Measurements from ENCODE around the gene SAMD3. TPM values are rescaled to one million over a fixed set of nuclear protein-coding genes. Genes with fewer than 3 reads are reported as not detected.
"Not testable (repeated sequence)": the region's sequence is repeated elsewhere in the genome, so short reads cannot be mapped to it uniquely, and the experiment has no call there.

Gene SAMD3
- total RNA-seq, 8 experiments from 2014 or later, result 0.05 to 2.6 (median 0.55) TPM

DNA sequence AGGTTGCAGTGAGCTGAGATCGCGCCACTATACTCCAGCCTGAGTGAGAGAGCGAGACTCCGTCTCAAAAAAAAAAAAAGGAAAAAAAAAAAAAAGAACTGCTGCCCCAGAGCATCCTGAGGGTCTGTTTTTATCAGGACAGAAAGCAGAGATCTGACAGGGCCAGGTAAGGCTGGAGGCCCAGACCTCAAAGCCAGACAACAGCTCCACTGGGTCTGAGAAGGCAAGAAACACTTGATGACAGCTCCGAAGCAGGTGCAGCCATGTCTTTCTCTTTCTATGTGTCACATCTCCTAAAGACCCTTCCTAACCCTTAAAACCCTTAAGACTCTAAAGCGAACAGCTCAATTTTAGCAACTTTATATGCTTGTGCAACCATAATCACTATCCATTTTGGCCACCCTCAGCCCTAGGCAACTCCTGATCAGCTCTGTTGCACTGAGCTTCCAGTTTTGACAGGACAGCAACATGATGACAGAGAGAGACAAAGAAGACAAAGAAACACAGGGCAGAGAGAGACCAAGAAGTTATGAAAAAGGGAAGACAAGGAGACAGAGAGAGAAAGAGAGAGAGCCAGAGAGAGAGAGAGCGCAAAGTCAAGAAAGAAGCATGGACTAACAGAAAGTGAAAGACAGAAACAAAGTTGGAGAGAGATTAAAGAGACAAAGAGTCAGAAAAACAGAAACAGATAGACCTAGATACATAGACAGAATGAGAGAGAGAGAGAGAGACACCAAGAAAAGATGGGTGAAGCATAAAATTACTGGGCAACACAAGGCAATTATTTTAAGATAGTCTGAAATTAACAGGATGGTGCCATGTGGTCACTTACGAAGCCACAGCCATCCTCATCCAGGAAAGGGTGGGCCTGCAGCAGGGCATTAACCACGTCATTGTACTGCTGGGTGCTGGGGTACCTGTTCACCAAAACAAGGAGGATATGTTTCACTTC lies 39.2 kb downstream of the SAMD3 start:
- H3K27ac ChIP-seq, result no peak overlapping the region
- in situ Hi-C loops (cut with MboI; ENCODE audit: low pct_unique_long_range_greater_than_20kb in 2 of 9, low sequenced_read_pairs in 9 of 9, unreplicated experiment in 9 of 9), result no loop called here
- no peaks in the 10 kb centered on the region for H3K4me1 ChIP-seq (replicated peaks in 1 of 2)
- no peak overlapping the region for H3K4me3 ChIP-seq
- 70 to 100% (median 89%) methylated on average over 2 to 9 of the region's 9 CpGs for WGBS, 10 experiments
- ATAC-seq (replicated peaks in 6 of 8), result no peak

DNA sequence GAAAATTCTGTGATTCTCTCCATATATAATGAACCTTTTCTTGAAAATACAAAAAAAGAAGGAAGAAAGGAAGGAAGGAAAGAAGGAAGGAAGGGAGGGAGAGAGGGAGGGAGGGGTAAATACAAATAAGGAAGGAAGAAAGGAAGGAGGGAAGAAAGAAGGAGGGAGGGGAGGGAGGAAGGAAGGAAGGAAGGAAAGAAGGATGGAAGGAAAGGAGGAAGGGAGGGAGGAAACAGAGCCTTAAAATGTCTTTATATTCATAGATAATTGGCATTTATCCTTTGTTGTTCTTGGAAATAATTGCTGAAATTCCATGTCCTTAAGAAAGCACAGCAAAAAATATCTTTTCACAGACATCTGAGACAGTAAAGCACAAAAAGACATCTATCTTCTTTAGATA lies 40.3 kb downstream of the SAMD3 start:
- H3K4me3 ChIP-seq, result no peak overlapping the region
- ATAC-seq (replicated peaks in 6 of 8), result no peak
- in situ Hi-C loops (cut with MboI; ENCODE audit: low pct_unique_long_range_greater_than_20kb in 2 of 9, low sequenced_read_pairs in 9 of 9, unreplicated experiment in 9 of 9), result no loop called here

DNA sequence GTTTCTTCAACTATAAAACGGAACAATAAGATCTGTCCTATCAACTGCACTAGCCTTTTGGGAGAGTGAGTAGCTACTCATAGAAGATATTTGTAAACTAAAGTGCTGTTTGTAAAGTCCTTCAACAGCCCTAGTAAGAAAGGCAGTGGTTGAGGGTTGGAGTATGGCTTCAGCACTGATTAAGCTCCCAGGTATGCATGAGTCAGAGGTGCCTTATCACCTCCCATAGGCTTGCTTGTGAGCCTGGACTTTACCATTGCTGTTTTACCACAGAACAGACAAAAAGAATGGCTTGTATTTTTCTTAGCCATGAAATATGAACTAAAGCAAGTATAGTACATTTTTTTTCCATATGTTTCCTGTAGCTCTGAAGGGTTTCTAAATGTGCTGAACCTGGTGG lies 44.1 kb downstream of the SAMD3 start:
- in situ Hi-C loops (cut with MboI; ENCODE audit: low pct_unique_long_range_greater_than_20kb in 2 of 9, low sequenced_read_pairs in 9 of 9, unreplicated experiment in 9 of 9), result no loop called here
- 50 to 100% (median 100%) methylated on average over 1 of the region's 1 CpG; no CpG with 5 or more reads in 5 of the 10 experiments for WGBS, 10 experiments
- H3K27ac ChIP-seq, result no peak overlapping the region
- no peak overlapping the region for H3K4me3 ChIP-seq
- ATAC-seq (replicated peaks in 6 of 8), result peak in 2 of 8 experiments; percentile 33 to 63
- no peaks in the 10 kb centered on the region for H3K4me1 ChIP-seq (replicated peaks in 1 of 2)

More for the DNA sequence above, 40.3 kb downstream of the SAMD3 start:
- Histone ChIP-seq H3K4me1 (replicated peaks in 1 of 2) (no peaks in the 10 kb centered on the region), H3K27ac (no peak overlapping the region)

DNA sequence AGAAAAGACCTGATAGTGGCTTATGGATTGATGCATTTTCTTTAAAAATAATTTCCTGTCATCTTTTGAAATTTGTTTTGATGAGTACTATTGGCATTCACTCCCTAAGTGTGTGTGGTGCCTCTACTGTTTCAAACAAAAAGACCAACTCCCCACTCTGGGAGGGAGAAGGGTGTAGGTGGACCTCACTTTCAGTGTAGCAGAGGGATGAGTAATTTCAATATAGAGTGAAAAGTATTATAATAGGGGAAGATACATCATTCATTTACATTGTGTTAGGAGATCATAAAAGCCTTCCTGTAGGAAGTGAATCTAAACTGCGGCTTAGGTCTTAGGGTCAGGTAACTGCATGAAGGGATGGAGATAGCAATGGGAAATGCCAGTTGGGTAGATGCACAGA lies 46.4 kb downstream of the SAMD3 start:
- Histone ChIP-seq H3K4me3 (no peak overlapping the region), H3K4me1 (replicated peaks in 1 of 2) (no peaks in the 10 kb centered on the region), H3K27ac (no peak overlapping the region)
- no peak for ATAC-seq (replicated peaks in 6 of 8)
- WGBS, 10 experiments, result 86 to 100% (median 100%) methylated on average over 1 of the region's 1 CpG; no CpG with 5 or more reads in 3 of the 10 experiments
- in situ Hi-C loops (cut with MboI; ENCODE audit: low pct_unique_long_range_greater_than_20kb in 2 of 9, low sequenced_read_pairs in 9 of 9, unreplicated experiment in 9 of 9), result no loop called here

DNA sequence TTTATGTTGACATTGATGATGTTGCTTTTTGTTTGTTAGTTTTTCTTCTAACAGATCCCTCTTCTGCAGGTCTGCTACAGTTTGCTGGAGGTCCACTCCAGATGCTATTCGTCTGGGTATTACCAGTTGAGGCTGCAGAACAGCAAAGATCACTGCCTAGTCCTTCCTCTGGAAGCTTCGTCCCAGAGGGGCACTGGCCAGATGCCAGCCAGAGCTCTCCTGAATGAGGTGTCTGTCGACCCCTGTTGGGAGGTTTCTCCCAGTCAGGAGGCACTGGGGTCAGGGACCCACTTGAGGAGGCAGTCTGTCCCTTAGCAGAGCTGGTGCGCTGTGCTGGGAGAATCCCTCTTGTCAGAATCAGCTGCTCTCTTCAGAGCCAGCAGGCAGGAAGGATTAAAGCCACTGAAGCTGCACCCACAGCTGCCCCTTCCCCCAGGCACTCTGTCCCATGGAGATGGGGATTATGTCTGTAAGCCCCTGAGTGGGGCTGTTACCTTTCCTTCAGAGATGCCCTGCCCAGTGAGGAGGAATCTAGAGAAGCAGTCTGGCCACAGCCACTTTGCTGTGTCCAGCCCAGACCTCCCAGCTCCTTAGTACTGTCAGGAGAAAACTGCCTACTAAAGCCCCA lies 49.3 kb downstream of the SAMD3 start:
- in situ Hi-C loops (cut with MboI; ENCODE audit: low pct_unique_long_range_greater_than_20kb in 2 of 9, low sequenced_read_pairs in 9 of 9, unreplicated experiment in 9 of 9); H3K4me3 ChIP-seq; ATAC-seq (replicated peaks in 6 of 8); H3K27ac ChIP-seq; H3K4me1 ChIP-seq (replicated peaks in 1 of 2): not testable (repeated sequence)
- WGBS, 10 experiments, result 0 to 80% (median 60%) methylated on average over 1 to 3 of the region's 4 CpGs; no CpG with 5 or more reads in 3 of the 10 experiments

DNA sequence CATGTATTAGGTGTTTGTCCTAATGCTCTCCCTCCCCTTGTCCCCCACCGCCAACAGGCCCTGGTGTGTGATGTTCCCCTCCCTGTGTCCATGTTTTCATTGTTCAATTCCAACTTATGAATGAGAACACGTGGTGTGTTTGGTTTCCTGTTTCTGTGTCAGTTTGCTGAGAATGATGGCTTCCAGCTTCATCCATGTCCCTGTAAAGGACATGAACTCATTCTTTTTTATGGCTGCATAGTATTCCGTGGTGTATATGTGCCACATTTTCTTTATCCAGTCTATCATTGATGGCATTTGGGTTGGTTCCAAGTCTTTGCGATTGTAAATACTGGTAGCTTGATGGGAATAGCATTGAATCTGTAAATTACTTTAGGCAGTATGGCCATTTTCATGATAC lies 52.6 kb downstream of the SAMD3 start:
- ATAC-seq (replicated peaks in 6 of 8); H3K4me1 ChIP-seq (replicated peaks in 1 of 2); H3K27ac ChIP-seq; H3K4me3 ChIP-seq; in situ Hi-C loops (cut with MboI; ENCODE audit: low pct_unique_long_range_greater_than_20kb in 2 of 9, low sequenced_read_pairs in 9 of 9, unreplicated experiment in 9 of 9): not testable (repeated sequence)
- 65 to 100% (median 82%) methylated on average over 1 to 4 of the region's 4 CpGs; no CpG with 5 or more reads in 3 of the 10 experiments for WGBS, 10 experiments

DNA sequence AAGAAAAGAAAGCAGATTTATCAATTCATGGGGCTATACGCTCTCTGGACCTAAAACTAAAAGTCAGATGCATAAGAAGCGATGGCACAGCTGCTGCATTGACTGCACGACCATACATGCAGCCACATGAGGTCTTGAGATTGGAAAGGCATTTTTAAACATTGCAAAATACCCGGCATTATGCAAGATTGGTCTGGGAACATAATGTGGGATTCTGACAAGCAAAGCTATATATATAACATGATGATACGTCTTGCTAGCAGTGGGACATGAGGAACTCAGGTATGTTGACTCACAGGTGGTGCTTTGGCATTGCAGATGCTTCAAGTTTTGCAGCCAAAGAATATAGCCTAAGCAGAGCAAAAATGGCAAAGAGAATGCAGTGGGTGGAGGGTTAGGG lies 55.1 kb downstream of the SAMD3 start:
- H3K27ac ChIP-seq, result no peak overlapping the region
- H3K4me3 ChIP-seq, result no peak overlapping the region
- 38 to 90% (median 73%) methylated on average over 2 to 5 of the region's 5 CpGs; no CpG with 5 or more reads in 1 of the 10 experiments for WGBS, 10 experiments
- in situ Hi-C loops (cut with MboI; ENCODE audit: low pct_unique_long_range_greater_than_20kb in 2 of 9, low sequenced_read_pairs in 9 of 9, unreplicated experiment in 9 of 9), result no loop called here
- ATAC-seq (replicated peaks in 6 of 8), result no peak
- H3K4me1 ChIP-seq (replicated peaks in 1 of 2), result no peaks in the 10 kb centered on the region

DNA sequence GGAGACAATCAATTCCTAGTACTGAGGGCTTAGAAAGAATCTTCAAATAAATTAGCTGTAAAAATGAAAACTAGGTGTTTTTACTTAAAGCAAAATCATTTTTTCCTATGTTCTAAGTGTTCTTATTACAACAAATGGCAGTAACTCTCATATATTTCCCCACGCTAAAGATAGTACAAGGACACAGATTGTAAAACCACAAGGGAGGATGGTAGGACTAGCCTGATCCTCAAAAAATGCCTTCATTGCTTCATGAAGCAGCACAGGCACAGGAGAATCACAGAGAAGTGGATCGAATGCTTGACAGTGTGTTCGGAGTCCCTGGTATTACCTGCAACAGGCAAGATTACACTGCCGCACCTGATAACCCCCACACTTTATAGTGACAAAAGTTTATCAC lies 58.5 kb downstream of the SAMD3 start:
- in situ Hi-C loops (cut with MboI; ENCODE audit: low pct_unique_long_range_greater_than_20kb in 2 of 9, low sequenced_read_pairs in 9 of 9, unreplicated experiment in 9 of 9), result no loop called here
- ATAC-seq (replicated peaks in 6 of 8), result no peak
- H3K27ac ChIP-seq, result no peak overlapping the region
- 0 to 85% (median 63%) methylated on average over 1 to 4 of the region's 4 CpGs; no CpG with 5 or more reads in 1 of the 10 experiments for whole genome bisulfite sequencing, 10 experiments
- H3K4me1 ChIP-seq (replicated peaks in 1 of 2), result no peaks in the 10 kb centered on the region
- no peak overlapping the region for H3K4me3 ChIP-seq

DNA sequence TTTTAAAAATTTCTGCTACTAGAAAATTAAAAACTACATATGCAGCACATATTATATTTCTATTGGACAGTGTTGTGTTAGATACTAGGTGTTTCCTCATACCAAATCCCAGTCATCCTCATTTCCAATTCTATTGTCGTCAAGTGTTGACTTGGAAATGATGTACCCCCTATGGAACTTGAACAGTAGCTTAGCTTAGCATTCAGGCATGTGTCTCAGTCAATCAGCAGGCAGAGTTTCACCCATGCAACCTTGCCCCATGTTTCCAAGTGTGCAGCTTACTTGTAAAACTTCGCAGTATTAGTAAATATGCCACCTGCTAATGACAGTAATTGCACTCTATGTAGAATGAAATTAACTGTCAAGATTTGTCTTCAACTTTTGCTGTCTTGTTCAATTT lies 59.5 kb downstream of the SAMD3 start:
- H3K4me1 ChIP-seq (replicated peaks in 1 of 2), result no peaks in the 10 kb centered on the region
- in situ Hi-C loops (cut with MboI; ENCODE audit: low pct_unique_long_range_greater_than_20kb in 2 of 9, low sequenced_read_pairs in 9 of 9, unreplicated experiment in 9 of 9), result no loop called here
- no peak overlapping the region for H3K4me3 ChIP-seq
- no peak overlapping the region for H3K27ac ChIP-seq
- WGBS, 10 experiments, result 60 to 100% (median 83%) methylated on average over 1 to 2 of the region's 2 CpGs
- no peak for ATAC-seq (replicated peaks in 6 of 8)

DNA sequence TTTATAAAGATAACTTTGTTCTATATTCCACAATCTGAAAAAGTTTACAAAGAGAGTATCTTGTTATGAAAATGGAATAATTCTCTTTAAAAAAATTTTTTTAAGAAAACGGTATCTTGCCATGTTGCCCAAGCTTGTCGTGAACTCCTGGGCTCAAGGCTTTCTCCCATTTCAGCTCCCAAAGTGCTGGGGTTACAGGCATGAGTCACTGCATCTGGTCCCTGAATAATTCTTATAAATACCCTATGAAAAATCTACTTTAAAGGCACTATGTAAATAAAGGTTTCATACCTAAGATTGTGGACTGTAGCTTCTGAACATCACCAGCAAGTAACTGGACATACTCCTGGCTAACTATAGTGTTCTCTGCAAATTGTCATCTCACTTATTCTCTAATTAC lies 60.3 kb downstream of the SAMD3 start:
- WGBS, 10 experiments, result 57 to 100% (median 96%) methylated on average over 1 to 2 of the region's 2 CpGs; no CpG with 5 or more reads in 1 of the 10 experiments
- Histone ChIP-seq H3K4me1 (replicated peaks in 1 of 2) (no peaks in the 10 kb centered on the region), H3K4me3 (no peak overlapping the region), H3K27ac (no peak overlapping the region)
- in situ Hi-C loops (cut with MboI; ENCODE audit: low pct_unique_long_range_greater_than_20kb in 2 of 9, low sequenced_read_pairs in 9 of 9, unreplicated experiment in 9 of 9), result no loop called here
- ATAC-seq (replicated peaks in 6 of 8), result no peak

DNA sequence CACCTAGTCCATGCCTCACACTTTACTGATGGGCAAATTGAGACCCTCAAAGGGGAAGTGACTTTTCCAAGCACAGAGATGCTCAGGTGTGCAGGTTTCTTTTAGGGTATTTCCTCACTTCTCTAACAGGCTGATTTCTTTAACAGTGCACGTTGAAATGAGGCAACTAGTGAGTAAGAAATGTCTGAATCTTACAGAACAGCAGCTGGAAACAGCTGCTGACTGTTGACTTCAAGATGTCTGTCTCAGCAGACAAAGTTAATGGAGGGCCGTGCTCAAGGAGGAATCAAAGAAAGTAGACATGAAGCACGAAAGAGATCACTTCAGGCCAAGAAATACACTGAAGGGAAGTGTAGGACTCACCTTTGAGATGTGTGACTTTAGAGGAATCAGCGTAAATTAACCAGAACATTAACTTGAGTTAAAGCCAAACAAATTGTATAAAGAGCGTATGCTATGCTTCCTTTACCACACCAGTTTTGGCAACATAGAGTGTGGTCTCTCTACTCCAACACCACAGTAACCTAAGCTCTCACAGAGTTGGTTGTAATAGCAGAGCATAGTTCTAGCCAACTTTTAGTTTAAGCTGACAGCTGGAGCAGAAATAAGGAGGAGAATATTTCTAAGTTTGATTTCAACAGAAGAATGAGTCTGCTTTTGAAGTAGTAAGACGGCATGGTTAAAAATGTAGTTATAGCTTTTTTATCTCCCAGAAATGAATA lies 60.9 kb downstream of the SAMD3 start:
- ATAC-seq (replicated peaks in 6 of 8), result no peak
- no peak overlapping the region for H3K27ac ChIP-seq
- H3K4me3 ChIP-seq, result no peak overlapping the region
- WGBS, 10 experiments, result 39 to 90% (median 69%) methylated on average over 1 to 6 of the region's 6 CpGs
- in situ Hi-C loops (cut with MboI; ENCODE audit: low pct_unique_long_range_greater_than_20kb in 2 of 9, low sequenced_read_pairs in 9 of 9, unreplicated experiment in 9 of 9), result no loop called here
- no peaks in the 10 kb centered on the region for H3K4me1 ChIP-seq (replicated peaks in 1 of 2)

DNA sequence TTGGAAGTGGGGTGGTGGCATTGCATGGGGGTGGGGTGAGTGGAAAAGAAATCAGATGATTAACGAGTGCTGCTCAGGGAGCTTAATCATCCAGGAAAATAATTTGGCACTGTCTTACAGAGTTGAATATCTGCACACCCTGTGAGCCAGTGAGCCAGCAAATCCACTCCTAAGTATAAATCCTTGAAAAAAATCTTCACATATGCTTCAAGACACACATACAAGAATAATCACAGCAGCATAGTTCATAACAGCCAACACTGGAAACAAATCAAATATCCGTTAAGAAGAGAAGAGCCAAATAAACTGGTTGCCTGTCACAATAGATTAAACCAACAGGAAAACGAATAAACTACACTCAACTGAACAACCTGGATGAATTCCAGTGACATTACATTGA lies 62.8 kb downstream of the SAMD3 start:
- peak in 1 of 8 experiments; percentile 36 for ATAC-seq (replicated peaks in 6 of 8)
- no peaks in the 10 kb centered on the region for H3K4me1 ChIP-seq (replicated peaks in 1 of 2)
- H3K4me3 ChIP-seq, result no peak overlapping the region
- WGBS, 10 experiments, result 7 to 100% (median 44%) methylated on average over 1 to 3 of the region's 3 CpGs; no CpG with 5 or more reads in 1 of the 10 experiments
- H3K27ac ChIP-seq, result no peak overlapping the region
- in situ Hi-C loops (cut with MboI; ENCODE audit: low pct_unique_long_range_greater_than_20kb in 2 of 9, low sequenced_read_pairs in 9 of 9, unreplicated experiment in 9 of 9), result no loop called here

DNA sequence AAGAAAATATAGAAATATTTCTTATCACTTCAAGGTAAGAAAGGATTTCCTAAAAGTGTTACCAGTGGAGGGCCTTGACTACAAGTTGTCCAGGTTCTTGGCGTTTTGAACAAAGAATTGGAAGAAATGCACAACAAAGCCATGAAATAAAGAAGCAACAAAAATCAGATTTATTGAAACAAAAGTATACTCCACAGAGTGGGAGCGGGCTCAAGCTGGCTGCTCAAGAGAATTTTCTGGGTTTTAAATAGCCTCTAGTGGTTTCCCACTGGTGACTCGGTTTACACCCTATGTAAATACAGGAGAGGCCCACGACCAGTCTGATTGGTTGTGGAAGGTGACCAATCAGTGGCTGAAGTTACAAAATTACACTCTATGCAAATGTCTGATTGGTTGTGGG lies 64.2 kb downstream of the SAMD3 start:
- in situ Hi-C loops (cut with MboI; ENCODE audit: low pct_unique_long_range_greater_than_20kb in 2 of 9, low sequenced_read_pairs in 9 of 9, unreplicated experiment in 9 of 9), result no loop called here
- WGBS, 10 experiments, result 68 to 100% (median 92%) methylated on average over 1 to 4 of the region's 4 CpGs
- no peak overlapping the region for H3K4me3 ChIP-seq
- H3K4me1 ChIP-seq (replicated peaks in 1 of 2), result no peaks in the 10 kb centered on the region
- no peak overlapping the region for H3K27ac ChIP-seq
- ATAC-seq (replicated peaks in 6 of 8), result no peak

Measured in motor neuron (in vitro differentiated cells).